CD4-positive, alpha-beta T cell treated with Interleukin-17A for 1 hour (primary cell): ENCODE measurements around the gene PALD1.

ENCODE experiments used
- DNase-seq: peaks from one replicate; pipeline ENCODE4 v3.0.0-alpha.2; 2020

The PALD1 gene

DNA sequence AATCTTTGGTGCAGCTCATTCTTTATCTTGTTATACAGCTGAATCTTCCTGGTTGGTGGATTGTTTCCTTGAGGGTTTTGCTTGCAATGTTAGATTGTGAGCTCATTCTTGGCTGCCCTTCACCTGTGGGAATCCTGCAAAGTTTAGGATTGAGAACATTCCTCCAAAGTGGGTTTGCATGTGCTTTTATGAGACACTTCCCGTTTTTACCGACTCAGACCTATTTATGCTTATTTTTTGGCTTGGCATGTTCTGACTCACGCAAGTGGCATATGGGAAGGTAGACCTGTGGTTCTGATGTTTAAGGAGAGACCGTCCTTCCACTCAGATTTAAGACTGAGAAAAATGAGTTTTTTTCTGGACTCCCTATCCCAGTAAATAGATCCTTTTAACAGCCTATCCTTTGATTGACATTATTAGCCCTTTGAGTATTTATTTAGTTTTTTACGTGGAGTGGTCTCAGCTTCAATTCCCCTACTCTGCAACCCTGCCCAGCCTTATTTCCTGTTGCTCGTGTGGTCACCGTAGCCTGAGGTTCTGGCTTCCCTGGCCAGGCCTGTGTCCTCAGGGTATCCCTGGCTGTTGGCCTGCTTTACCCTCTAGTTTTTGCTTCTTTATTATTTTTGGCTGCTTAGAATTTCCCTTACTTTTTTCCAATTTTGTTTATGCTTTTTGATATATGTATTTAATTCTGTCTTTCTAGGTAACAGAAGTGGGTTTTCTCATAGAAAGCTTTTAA, 137.4 kb downstream of the PALD1 start:
- no peak for DNase-seq

GRCh38 chr10:70616761-70617160, 138.2 kb downstream of the PALD1 start:
- peak; percentile 53 for DNase-seq
